Measurements from ENCODE around the gene IPMK.

The IPMK gene

DNA sequence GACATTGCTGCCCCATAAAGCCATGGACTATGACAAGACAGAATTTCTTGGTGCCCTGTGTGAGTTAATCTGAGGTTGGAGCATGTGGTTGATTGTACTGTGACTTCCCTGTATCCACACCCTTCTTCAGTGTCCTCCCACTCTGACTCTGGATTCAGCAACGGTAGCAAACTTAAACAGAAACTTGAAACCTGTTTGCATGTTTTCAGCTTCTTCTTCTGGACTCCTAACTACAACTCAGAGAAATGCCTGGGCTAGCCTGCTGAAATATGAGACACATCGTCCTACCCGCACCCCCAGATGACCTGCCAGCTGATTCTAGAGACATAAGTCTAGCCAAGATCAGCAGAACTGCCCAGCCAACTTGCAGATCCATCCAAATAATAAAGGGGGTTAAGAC lies 78.4 kb downstream of the IPMK start:
- TF ChIP-seq, protein P1, sequence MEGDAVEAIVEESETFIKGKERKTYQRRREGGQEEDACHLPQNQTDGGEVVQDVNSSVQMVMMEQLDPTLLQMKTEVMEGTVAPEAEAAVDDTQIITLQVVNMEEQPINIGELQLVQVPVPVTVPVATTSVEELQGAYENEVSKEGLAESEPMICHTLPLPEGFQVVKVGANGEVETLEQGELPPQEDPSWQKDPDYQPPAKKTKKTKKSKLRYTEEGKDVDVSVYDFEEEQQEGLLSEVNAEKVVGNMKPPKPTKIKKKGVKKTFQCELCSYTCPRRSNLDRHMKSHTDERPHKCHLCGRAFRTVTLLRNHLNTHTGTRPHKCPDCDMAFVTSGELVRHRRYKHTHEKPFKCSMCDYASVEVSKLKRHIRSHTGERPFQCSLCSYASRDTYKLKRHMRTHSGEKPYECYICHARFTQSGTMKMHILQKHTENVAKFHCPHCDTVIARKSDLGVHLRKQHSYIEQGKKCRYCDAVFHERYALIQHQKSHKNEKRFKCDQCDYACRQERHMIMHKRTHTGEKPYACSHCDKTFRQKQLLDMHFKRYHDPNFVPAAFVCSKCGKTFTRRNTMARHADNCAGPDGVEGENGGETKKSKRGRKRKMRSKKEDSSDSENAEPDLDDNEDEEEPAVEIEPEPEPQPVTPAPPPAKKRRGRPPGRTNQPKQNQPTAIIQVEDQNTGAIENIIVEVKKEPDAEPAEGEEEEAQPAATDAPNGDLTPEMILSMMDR (IDR thresholded peaks at IDR 0.05; ENCODE audit: insufficient read depth, missing control alignments) = no peak
- no peak for FAIRE-seq
- DNase-seq (ENCODE audit: insufficient read length, low spot score) = no peak

DNA sequence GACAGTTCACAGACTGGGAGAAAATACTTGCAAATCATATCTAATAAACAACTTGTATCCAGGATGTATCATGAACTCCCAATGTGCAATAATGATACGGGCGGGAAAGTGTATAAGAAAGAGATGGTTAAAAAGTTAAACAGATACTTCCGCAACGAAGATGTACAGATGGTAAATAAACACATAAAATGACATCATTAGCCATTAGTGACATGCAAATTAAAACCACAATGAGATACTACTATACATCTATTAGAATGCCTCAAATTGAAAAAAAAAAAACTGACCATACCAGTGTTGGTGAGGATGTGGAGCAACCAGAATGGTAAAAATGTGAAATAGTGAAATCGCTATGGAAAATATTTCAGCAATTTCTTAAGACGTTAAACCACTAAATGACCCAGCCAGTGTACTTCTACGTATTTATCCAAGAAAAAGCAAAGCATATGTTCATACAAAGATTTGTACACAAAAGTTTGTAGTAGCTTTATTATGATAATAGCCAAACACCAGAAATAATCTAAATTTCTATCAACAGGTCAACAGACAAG lies 83.5 kb downstream of the IPMK start:
- TF ChIP-seq, protein P1 (IDR thresholded peaks at IDR 0.05; ENCODE audit: insufficient read depth, missing control alignments) = no peak
- DNase-seq (ENCODE audit: insufficient read length, low spot score) = no peak
- FAIRE-seq = peak; percentile 35

DNA sequence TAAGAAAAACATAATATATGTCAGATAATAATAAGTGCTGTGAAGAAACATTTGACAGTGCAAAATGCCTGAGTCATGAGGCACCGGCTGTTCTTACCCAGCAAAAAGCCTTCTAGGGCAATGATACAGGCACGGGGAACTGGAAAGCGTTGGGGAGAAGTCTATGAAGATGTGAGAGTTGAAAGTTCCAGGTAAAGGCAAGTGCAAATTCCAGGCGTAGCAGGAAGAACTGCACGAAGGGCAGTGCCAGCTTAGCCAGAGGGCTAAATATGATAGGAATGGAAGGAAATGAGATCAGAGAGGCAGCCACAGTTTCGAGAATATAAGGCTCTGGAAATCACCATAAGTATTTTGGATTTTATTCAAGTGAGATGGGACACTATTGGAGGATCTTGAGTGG lies 87.0 kb downstream of the IPMK start:
- FAIRE-seq = no peak
- TF ChIP-seq, protein P1 (IDR thresholded peaks at IDR 0.05; ENCODE audit: insufficient read depth, missing control alignments) = no peak
- DNase-seq (ENCODE audit: insufficient read length, low spot score) = no peak

DNA sequence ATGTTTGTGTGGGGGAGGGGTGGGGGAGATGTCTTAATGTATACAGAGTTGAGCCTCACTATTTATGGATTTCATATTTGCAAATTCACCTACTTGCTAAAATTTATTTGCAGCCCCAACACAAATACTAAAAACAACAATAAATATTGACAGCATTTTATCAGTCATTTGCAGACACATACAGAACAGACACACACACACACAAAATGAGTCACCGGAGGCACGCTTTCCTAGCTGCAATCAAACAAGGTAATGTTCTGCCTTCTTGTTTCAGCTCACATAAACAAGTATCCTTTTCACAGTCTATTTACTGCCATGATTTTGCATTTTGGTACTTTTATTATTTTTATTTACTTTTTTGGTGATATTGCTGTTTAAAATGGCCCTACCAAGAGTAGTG lies 88.5 kb downstream of the IPMK start:
- FAIRE-seq (no peak), DNase-seq (ENCODE audit: insufficient read length, low spot score) (no peak)
- TF ChIP-seq, protein P1 (IDR thresholded peaks at IDR 0.05; ENCODE audit: insufficient read depth, missing control alignments) = no peak

DNA sequence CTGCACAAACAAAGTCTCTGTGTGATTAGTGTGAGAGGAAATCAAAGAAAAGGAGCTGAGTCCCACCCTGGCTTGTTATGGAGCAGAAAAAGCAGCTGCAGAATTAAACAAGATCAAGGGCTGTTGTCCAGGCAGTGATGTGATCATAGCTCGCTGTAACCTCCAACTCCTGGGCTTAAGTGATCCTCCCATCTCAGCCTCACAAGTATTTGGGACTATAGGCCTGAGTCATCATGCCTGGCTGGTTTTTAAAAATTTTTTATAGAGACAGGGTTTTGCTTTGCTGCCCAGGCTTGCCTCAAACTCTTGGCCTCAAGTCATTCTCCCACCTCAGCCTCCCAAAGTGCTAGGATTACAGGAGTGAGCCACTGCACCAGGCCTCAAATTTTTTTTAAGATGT lies 88.9 kb downstream of the IPMK start:
- FAIRE-seq (no peak), DNase-seq (ENCODE audit: insufficient read length, low spot score) (no peak)
- TF ChIP-seq, protein P1 (IDR thresholded peaks at IDR 0.05; ENCODE audit: insufficient read depth, missing control alignments) = no peak

DNA sequence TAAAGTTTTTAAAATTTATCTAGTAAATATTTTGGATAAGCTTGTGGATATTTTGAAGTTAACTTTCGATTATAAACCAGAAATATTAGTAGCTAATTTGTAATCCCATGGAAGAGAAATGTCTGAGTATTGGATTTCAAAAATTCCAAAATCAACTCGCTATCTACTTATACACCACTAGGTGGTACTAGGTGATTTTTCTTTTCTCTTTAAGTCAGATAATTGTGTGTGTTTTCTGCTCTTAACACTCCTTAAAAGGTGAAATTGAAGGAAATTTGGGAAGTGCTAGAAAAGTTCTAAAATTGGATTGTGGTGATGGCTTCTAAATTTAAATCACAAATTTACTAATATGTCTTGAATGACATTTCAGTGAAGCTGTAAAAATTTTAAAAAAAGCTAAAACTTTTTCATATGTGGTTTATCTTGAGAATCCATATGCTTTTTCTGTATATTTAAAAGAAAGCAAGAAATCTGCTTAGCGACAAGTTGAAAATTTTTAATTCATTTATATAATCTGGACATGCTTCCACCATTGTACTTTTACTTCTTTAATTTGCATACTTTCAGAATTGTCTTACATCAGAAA lies 90.2 kb downstream of the IPMK start:
- FAIRE-seq (peak; percentile 83), DNase-seq (ENCODE audit: insufficient read length, low spot score) (no peak)

More for the DNA sequence above, 90.2 kb downstream of the IPMK start:
- TF ChIP-seq, protein P1 (IDR thresholded peaks at IDR 0.05; ENCODE audit: insufficient read depth, missing control alignments) = peak; percentile 71
